MG63 (cell line): ENCODE data around the gene FMO3. TPM values are rescaled to one million over a fixed set of nuclear protein-coding genes. Genes with fewer than 3 reads are reported as not detected.
A peak's percentile ranks its signal among the peaks of the same experiment; 100 is the strongest.

Source experiments
- DNase-seq: peaks from one replicate; pipeline ENCODE4 v3.0.0-alpha.2; 2020
- H3K27me3 ChIP-seq: fragments of 250-450 bp; sonication (Bioruptor Pico); 2 replicates; pipeline ENCODE4 v1.5.1; 2020; ENCODE audit warnings: mild to moderate bottlenecking, moderate library complexity
- H3K36me3 ChIP-seq: fragments of 250-450 bp; sonication (Bioruptor Pico); 2 replicates; pipeline ENCODE4 v1.5.1; 2020; ENCODE audit warnings: mild to moderate bottlenecking, moderate library complexity
- H3K4me3 ChIP-seq: fragments of 250-450 bp; sonication (Bioruptor Pico); 2 replicates; pipeline ENCODE4 v1.5.1; 2020; ENCODE audit warnings: mild to moderate bottlenecking, moderate library complexity
- H3K9me3 ChIP-seq: fragments of 250-450 bp; sonication (Bioruptor Pico); 2 replicates; pipeline ENCODE4 v1.5.1; 2020; ENCODE audit warnings: mild to moderate bottlenecking, moderate library complexity
- total RNA-seq: library from RNA; depleted of rRNA; stranded (reverse); fragments of >200 nt; shearing (Covaris generic); gene quantifications from 2 replicates; pipeline ENCODE4 v1.2.3, GENCODE V29; 2014; ENCODE audit warnings: low replicate concordance; rRNA removed

FMO3 gene
- total RNA-seq: not detected in 2 replicates

GRCh38 chr1:171090604-171091003, at the start of gene FMO3:
Gene FMO3, plus strand, starts transcription at chr1:171090905. Its CDS starts 1,754 bp downstream, at chr1:171092659.
- Histone ChIP-seq H3K27me3 (no peaks in the 10 kb centered on the region), H3K4me3 (no peak within 1 kb of the TSS), H3K36me3 (no peaks in the 10 kb centered on the region), H3K9me3 (no peaks in the 10 kb centered on the region)
- DNase-seq: no peak

GRCh38 chr1:171048014-171048413, 42.7 kb upstream of the FMO3 start:
- Histone ChIP-seq H3K27me3 (no peaks in the 10 kb centered on the region), H3K4me3 (no peak overlapping the region), H3K36me3 (no peaks in the 10 kb centered on the region), H3K9me3 (peaks cover 5% of the 10 kb centered on the region; the same call in 1 of the 2 replicates)
- DNase-seq: no peak

- Histone ChIP-seq H3K36me3 (no peaks in the 10 kb centered on the region), H3K9me3 (no peaks in the 10 kb centered on the region), H3K4me3 (no peak overlapping the region), H3K27me3 (no peaks in the 10 kb centered on the region)
- DNase-seq: no peak
Measured at GRCh38 chr1:171052977-171053376, 37.7 kb upstream of the FMO3 start.

GRCh38 chr1:171055966-171056643, 34.6 kb upstream of the FMO3 start:
- DNase-seq: peak; percentile 24

GRCh38 chr1:171061425-171062143, 29.1 kb upstream of the FMO3 start:
- H3K27me3 ChIP-seq: no peaks in the 10 kb centered on the region
- no peak for DNase-seq
- no peaks in the 10 kb centered on the region for H3K36me3 ChIP-seq
- H3K9me3 ChIP-seq: no peaks in the 10 kb centered on the region; the same call in 1 of the 2 replicates
- H3K4me3 ChIP-seq: no peak overlapping the region

More at GRCh38 chr1:171055966-171056643, 34.6 kb upstream of the FMO3 start:
- Histone ChIP-seq H3K4me3 (no peak overlapping the region), H3K9me3 (no peaks in the 10 kb centered on the region), H3K36me3 (no peaks in the 10 kb centered on the region), H3K27me3 (no peaks in the 10 kb centered on the region)

- Histone ChIP-seq H3K9me3 (no peaks in the 10 kb centered on the region; the same call in 1 of the 2 replicates), H3K4me3 (no peak overlapping the region), H3K36me3 (no peaks in the 10 kb centered on the region), H3K27me3 (no peaks in the 10 kb centered on the region)
- DNase-seq: no peak
Measured at GRCh38 chr1:171062902-171063301, 27.8 kb upstream of the FMO3 start.

GRCh38 chr1:171075041-171075440, 15.7 kb upstream of the FMO3 start:
- Histone ChIP-seq H3K27me3 (no peaks in the 10 kb centered on the region), H3K36me3 (no peaks in the 10 kb centered on the region), H3K4me3 (no peak overlapping the region), H3K9me3 (no peaks in the 10 kb centered on the region)
- no peak for DNase-seq

GRCh38 chr1:171081314-171081753, 9.4 kb upstream of the FMO3 start:
- no peaks in the 10 kb centered on the region for H3K9me3 ChIP-seq
- DNase-seq: no peak
- H3K27me3 ChIP-seq: no peaks in the 10 kb centered on the region
- no peak overlapping the region for H3K4me3 ChIP-seq
- H3K36me3 ChIP-seq: no peaks in the 10 kb centered on the region

GRCh38 chr1:171081763-171082201, 8.9 kb upstream of the FMO3 start:
- Histone ChIP-seq H3K4me3 (no peak overlapping the region), H3K27me3 (no peaks in the 10 kb centered on the region), H3K36me3 (no peaks in the 10 kb centered on the region), H3K9me3 (no peaks in the 10 kb centered on the region)
- DNase-seq: no peak

- no peaks in the 10 kb centered on the region for H3K9me3 ChIP-seq
- H3K4me3 ChIP-seq: no peak overlapping the region
- no peak for DNase-seq
- no peaks in the 10 kb centered on the region for H3K36me3 ChIP-seq
- H3K27me3 ChIP-seq: no peaks in the 10 kb centered on the region
Measured at GRCh38 chr1:171082606-171083005, 8.1 kb upstream of the FMO3 start.

- Histone ChIP-seq H3K9me3 (no peaks in the 10 kb centered on the region), H3K36me3 (no peaks in the 10 kb centered on the region), H3K27me3 (no peaks in the 10 kb centered on the region), H3K4me3 (no peak overlapping the region)
- no peak for DNase-seq
Measured at GRCh38 chr1:171083222-171083621, 7.5 kb upstream of the FMO3 start.

GRCh38 chr1:171084091-171084490, 6.6 kb upstream of the FMO3 start:
- no peaks in the 10 kb centered on the region for H3K27me3 ChIP-seq
- no peak overlapping the region for H3K4me3 ChIP-seq
- no peak for DNase-seq
- H3K9me3 ChIP-seq: no peaks in the 10 kb centered on the region
- H3K36me3 ChIP-seq: no peaks in the 10 kb centered on the region

- H3K27me3 ChIP-seq: no peaks in the 10 kb centered on the region
- no peak for DNase-seq
- H3K36me3 ChIP-seq: no peaks in the 10 kb centered on the region
- H3K9me3 ChIP-seq: no peaks in the 10 kb centered on the region
- H3K4me3 ChIP-seq: no peak overlapping the region
Measured at GRCh38 chr1:171084870-171085269, 5.8 kb upstream of the FMO3 start.

- Histone ChIP-seq H3K27me3 (no peaks in the 10 kb centered on the region), H3K4me3 (no peak overlapping the region), H3K36me3 (no peaks in the 10 kb centered on the region), H3K9me3 (no peaks in the 10 kb centered on the region)
- DNase-seq: no peak
Measured at GRCh38 chr1:171087896-171088295, 2.8 kb upstream of the FMO3 start.

- H3K4me3 ChIP-seq: no peak overlapping the region
- DNase-seq: no peak
- no peaks in the 10 kb centered on the region for H3K27me3 ChIP-seq
- no peaks in the 10 kb centered on the region for H3K9me3 ChIP-seq
- no peaks in the 10 kb centered on the region for H3K36me3 ChIP-seq
Measured at GRCh38 chr1:171103862-171104261, 13.2 kb downstream of the FMO3 start.

GRCh38 chr1:171107262-171107940, 16.7 kb downstream of the FMO3 start:
- no peak for DNase-seq
- no peaks in the 10 kb centered on the region for H3K27me3 ChIP-seq

GRCh38 chr1:171107969-171108368, 17.3 kb downstream of the FMO3 start:
- Histone ChIP-seq H3K9me3 (no peaks in the 10 kb centered on the region), H3K27me3 (no peaks in the 10 kb centered on the region), H3K4me3 (no peak overlapping the region), H3K36me3 (no peaks in the 10 kb centered on the region)
- DNase-seq: no peak

More at GRCh38 chr1:171107262-171107940, 16.7 kb downstream of the FMO3 start:
- H3K4me3 ChIP-seq: no peak overlapping the region
- no peaks in the 10 kb centered on the region for H3K9me3 ChIP-seq
- no peaks in the 10 kb centered on the region for H3K36me3 ChIP-seq
